Hepatocyte (in vitro differentiated cells): ENCODE data around the gene TP73. TPM values are rescaled to one million over a fixed set of nuclear protein-coding genes. Genes with fewer than 3 reads are reported as not detected.

Experiments
- DNase-seq: peaks from one replicate; pipeline ENCODE4 v3.0.0-alpha.2; 2016; ENCODE audit warnings: low spot score
- H2AFZ ChIP-seq: fragments of 200-600 bp; sonication (generic); 2 replicates; pipeline ENCODE4 v1.6.0; 2016; ENCODE audit warnings: antibody characterized with exemption, mild to moderate bottlenecking
- H3K27ac ChIP-seq: fragments of 200-600 bp; sonication (generic); 2 replicates; pipeline ENCODE4 v1.5.1; 2016; ENCODE audit warnings: mild to moderate bottlenecking
- H3K27me3 ChIP-seq: fragments of 200-600 bp; sonication (generic); 2 replicates; pipeline ENCODE4 v1.6.1; 2016
- H3K36me3 ChIP-seq: fragments of 200-600 bp; sonication (generic); replicated peaks from 2 replicates; pipeline ENCODE4 v1.5.1; 2016; ENCODE audit warnings: low read depth; ENCODE audit not compliant: insufficient read depth
- H3K4me1 ChIP-seq: fragments of 200-600 bp; sonication (generic); 2 replicates; pipeline ENCODE4 v1.5.1; 2016; ENCODE audit warnings: mild to moderate bottlenecking, moderate library complexity; ENCODE audit not compliant: insufficient read depth
- H3K4me2 ChIP-seq: fragments of 200-600 bp; sonication (generic); 2 replicates; pipeline ENCODE4 v1.6.0; 2016
- H3K4me3 ChIP-seq: fragments of 200-600 bp; sonication (generic); 2 replicates; pipeline ENCODE4 v1.5.1; 2016; ENCODE audit warnings: mild to moderate bottlenecking
- H3K79me2 ChIP-seq: fragments of 200-600 bp; sonication (generic); 2 replicates; pipeline ENCODE4 v1.6.0; 2017; ENCODE audit warnings: mild to moderate bottlenecking
- H3K9me2 ChIP-seq: fragments of 200-600 bp; sonication (generic); replicated peaks from 2 replicates; pipeline ENCODE4 v1.6.0; 2017; ENCODE audit warnings: mild to moderate bottlenecking; ENCODE audit not compliant: insufficient read depth
- H3K9me3 ChIP-seq: fragments of 200-600 bp; sonication (generic); 2 replicates; pipeline ENCODE4 v1.5.1; 2016; ENCODE audit warnings: low read depth, mild to moderate bottlenecking
- H4K20me1 ChIP-seq: fragments of 200-600 bp; sonication (generic); 2 replicates; pipeline ENCODE4 v1.6.0; 2016; ENCODE audit warnings: mild to moderate bottlenecking; ENCODE audit not compliant: insufficient read depth, poor library complexity, severe bottlenecking
- EZH2 ChIP-seq: fragments of 200-600 bp; sonication (generic); IDR thresholded peaks from 2 replicates; pipeline ENCODE4 v1.6.1; 2016; ENCODE audit warnings: antibody characterized with exemption, mild to moderate bottlenecking, borderline replicate concordance
- EZH2phosphoT487 ChIP-seq: fragments of 200-600 bp; sonication (generic); IDR thresholded peaks from one replicate; pipeline ENCODE4 v1.6.1; 2018; ENCODE audit warnings: antibody characterized with exemption, mild to moderate bottlenecking, low read depth, moderate library complexity; ENCODE audit not compliant: unreplicated experiment, severe bottlenecking
- WGBS: methylation state at CpG from one replicate; pipeline ENCODE4 v1.1.6; 2016; ENCODE audit warnings: low lambda C conversion rate; ENCODE audit errors: missing lambda C conversion rate; 5-methylcytosine and 5-hydroxymethylcytosine counted together
- polyA plus RNA-seq: library from polyadenylated mRNA; unstranded; fragments of >200 nt; fragmentation: Nextera tagmentation; extraction: Ambion mirVana; gene quantifications from 2 replicates; pipeline ENCODE4 v1.2.1, GENCODE V29; 2016
- total RNA-seq: library from RNA; depleted of rRNA; stranded (reverse); fragments of >200 nt; gene quantifications from 2 replicates; pipeline ENCODE4 v1.2.3, GENCODE V29; 2014
- TF ChIP-seq, protein P1 (sequence below): fragments of 200-600 bp; sonication (generic); IDR thresholded peaks from 2 replicates; pipeline ENCODE4 v1.5.1; 2016; ENCODE audit warnings: antibody characterized with exemption, mild to moderate bottlenecking; ENCODE audit not compliant: poor library complexity

The TP73 gene
- total and polyA plus RNA-seq, 2 experiments from 2014 or later, result 0.27 to 0.47 TPM

DNA sequence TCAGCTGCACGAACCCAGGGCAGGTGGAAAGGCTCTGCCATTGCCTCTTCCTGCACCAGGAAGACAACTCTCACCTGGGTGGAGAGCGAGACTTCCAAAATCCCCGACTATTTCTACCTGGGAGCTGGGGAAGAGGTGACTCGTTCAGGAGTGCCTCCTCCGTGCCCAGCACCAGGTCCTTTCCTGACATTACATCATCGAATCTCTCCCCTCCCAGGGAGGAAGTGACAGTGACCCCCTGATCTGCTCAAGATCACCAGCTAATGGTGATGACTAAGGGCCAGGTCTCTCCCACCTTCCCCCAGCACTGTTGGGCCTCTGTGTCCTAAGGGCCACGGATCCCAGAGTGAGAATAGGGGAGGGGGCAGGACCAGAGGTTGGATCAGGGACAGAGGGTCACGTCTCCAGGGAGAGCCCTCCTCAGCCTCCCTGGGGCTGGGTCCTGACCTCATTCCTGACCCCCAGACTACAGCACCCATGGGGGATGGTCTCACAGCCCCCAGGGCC, 47.8 kb upstream of the TP73 start:
- Histone ChIP-seq H3K4me2 (no peak overlapping the region), H3K9me3 (no peaks in the 10 kb centered on the region), H2AFZ (no peak overlapping the region), H3K79me2 (peaks cover 13% of the 10 kb centered on the region), H3K4me1 (peaks cover 4% of the 10 kb centered on the region), H3K4me3 (no peak overlapping the region), H3K9me2 (no peaks in the 10 kb centered on the region), H3K36me3 (no peaks in the 10 kb centered on the region), H4K20me1 (peaks cover 5% of the 10 kb centered on the region), H3K27me3 (no peaks in the 10 kb centered on the region), H3K27ac (no peak overlapping the region)
- no peak for TF ChIP-seq EZH2
- TF ChIP-seq, protein P1, sequence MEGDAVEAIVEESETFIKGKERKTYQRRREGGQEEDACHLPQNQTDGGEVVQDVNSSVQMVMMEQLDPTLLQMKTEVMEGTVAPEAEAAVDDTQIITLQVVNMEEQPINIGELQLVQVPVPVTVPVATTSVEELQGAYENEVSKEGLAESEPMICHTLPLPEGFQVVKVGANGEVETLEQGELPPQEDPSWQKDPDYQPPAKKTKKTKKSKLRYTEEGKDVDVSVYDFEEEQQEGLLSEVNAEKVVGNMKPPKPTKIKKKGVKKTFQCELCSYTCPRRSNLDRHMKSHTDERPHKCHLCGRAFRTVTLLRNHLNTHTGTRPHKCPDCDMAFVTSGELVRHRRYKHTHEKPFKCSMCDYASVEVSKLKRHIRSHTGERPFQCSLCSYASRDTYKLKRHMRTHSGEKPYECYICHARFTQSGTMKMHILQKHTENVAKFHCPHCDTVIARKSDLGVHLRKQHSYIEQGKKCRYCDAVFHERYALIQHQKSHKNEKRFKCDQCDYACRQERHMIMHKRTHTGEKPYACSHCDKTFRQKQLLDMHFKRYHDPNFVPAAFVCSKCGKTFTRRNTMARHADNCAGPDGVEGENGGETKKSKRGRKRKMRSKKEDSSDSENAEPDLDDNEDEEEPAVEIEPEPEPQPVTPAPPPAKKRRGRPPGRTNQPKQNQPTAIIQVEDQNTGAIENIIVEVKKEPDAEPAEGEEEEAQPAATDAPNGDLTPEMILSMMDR, result no peak
- no peak for TF ChIP-seq EZH2phosphoT487
- DNase-seq, result no peak
- WGBS, result 90% methylated on average over 8 of the region's 8 CpGs

DNA sequence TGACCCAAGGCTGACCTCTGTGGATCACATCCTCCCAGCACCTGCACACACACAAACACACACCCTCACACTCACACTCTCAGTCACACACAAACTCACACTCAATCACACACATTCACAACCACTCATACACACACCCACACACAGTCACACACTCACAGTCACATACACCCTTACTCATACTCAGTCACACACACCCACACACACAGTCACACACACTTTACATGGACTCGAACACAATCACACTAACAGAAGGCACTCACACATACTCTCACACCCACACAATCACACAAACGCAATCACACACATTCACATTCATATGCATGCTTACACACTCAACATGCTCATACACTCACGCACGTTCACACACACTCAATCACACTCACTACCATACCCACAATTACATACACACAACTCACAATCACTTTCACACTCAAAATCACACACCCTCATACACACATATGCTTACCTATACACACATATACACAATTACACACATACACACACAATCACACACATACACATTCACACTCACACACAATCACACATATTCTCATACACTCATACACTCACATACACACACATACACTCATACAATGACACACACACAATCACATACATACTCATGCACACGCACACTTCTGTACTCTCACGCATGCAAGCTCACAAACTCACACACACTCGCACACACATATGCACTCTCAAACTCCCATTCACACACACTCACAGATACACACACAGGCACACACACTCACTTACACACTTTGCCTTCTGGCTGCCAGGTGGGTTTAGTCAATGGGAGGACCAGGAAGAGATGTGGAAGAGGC, 47.1 kb upstream of the TP73 start:
- Histone ChIP-seq H2AFZ (no peak overlapping the region), H3K4me1 (peaks cover 11% of the 10 kb centered on the region), H3K27ac (no peak overlapping the region), H3K36me3 (no peaks in the 10 kb centered on the region), H3K27me3 (no peaks in the 10 kb centered on the region), H3K9me3 (no peaks in the 10 kb centered on the region), H3K79me2 (peaks cover 13% of the 10 kb centered on the region), H3K9me2 (no peaks in the 10 kb centered on the region), H4K20me1 (peaks cover 5% of the 10 kb centered on the region), H3K4me2 (no peak overlapping the region), H3K4me3 (no peak overlapping the region)
- 97% methylated on average over 7 of the region's 7 CpGs for WGBS
- DNase-seq, result no peak
- TF ChIP-seq, protein P1, result no peak
- TF ChIP-seq EZH2 (no peak), EZH2phosphoT487 (no peak)

DNA sequence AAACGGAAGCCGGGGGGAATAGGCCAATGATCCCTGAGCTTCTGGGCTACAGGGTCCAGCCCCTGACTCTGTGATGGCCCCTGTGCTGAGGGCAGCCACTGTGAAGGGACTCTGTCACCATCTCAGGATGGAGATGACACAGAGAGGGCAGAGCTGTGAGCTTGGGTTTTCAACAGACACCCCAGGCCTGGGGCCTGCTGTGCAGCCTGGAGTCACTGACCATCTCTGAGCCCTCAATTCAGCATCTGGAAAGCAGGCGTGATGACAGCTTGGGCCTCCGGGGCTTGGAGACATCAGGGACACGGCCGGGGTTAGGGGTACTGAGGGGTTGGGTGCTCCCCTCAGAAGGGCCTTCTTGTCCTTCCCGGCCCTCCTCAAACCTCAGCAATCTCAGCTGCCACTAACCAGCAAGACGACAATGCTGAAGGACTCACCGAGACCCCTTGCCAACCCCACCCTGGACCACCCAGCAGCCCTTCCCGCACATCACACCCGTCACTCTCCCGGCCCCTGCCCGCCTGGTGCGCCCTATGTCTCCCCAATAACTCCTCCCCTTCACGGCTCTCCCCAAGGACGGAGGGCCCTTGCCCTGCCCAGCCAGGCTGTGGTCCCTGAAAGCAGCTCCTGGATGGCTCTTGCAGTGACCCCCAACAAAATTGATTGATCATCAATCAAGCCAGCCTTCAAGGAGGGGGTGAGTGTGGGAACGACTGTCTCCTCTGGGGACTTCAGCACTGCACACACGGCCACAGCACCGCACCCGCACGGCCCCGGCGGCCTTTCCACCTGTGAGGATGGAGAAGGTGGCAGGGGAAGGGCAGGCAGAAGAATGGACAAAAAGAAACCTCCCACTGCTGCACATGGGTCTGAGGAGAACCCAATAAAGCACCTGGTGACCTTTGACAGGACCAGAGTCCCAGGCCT, 45.3 kb upstream of the TP73 start:
- H3K9me2 ChIP-seq, result no peaks in the 10 kb centered on the region
- H3K79me2 ChIP-seq, result peaks cover 13% of the 10 kb centered on the region
- no peak overlapping the region for H3K4me3 ChIP-seq
- H3K4me2 ChIP-seq, result no peak overlapping the region
- no peak overlapping the region for H3K27ac ChIP-seq
- peaks cover 24% of the 10 kb centered on the region for H3K4me1 ChIP-seq
- DNase-seq, result no peak
- H2AFZ ChIP-seq, result no peak overlapping the region
- TF ChIP-seq EZH2 (no peak), EZH2phosphoT487 (no peak)
- TF ChIP-seq, protein P1, result no peak
- no peaks in the 10 kb centered on the region for H3K9me3 ChIP-seq
- H3K27me3 ChIP-seq, result no peaks in the 10 kb centered on the region
- H4K20me1 ChIP-seq, result peaks cover 5% of the 10 kb centered on the region
- WGBS, result 91% methylated on average over 15 of the region's 23 CpGs
- no peaks in the 10 kb centered on the region for H3K36me3 ChIP-seq
